ENCODE data around the gene SPATA17.

SPATA17 gene

GRCh38 chr1:217911908-217912307, 280.8 kb downstream of the SPATA17 start:
- DNase-seq (ENCODE audit: low read depth) = no peak

DNA sequence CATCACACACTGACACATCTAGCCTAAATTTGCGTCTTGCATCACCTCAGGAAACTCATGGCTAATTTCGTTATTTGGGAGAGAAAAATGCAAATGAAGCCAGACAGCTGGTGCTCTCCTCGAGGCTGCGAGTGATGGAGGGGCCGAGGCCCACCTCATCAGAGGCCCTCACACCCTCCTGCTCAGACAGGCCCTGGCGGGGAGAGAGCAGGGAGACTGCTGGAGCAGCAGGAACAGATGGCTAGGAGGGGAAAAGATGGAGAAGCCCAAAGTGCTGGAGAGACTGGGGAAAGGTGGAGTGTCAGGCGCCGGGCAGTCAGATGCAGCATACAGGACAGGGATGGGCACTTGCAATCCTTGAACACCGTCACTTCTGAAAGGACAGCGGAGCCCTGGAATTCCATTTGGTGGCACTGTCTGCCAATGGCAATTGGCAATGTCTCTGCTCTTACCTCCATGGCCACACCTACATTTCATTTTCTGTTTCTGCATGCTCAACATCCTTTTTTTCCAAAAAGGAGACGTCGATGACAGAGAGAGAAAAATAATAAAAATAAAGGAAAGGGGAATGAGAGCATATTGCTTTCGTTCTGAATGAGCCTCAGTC, 286.2 kb downstream of the SPATA17 start:
- DNase-seq (ENCODE audit: low read depth) = no peak

- DNase-seq (ENCODE audit: low read depth) = no peak
Observed at GRCh38 chr1:217919683-217920388, 288.7 kb downstream of the SPATA17 start.
